HepG2 (cell line): ENCODE measurements around the gene USP17L17. TPM values are rescaled to one million over a fixed set of nuclear protein-coding genes. Genes with fewer than 3 reads are reported as not detected.

ENCODE experiments used
- polyA plus RNA-seq, 8 experiments: library from polyadenylated mRNA; depleted of rRNA in 3 of 8; stranded (reverse) in 7 of 8; unstranded in 1 of 8; fragments of >200 nt; fragmentation: Illumina TruSeq in 4 of 8; extraction: Trizol in 4 of 8; gene quantifications; 2 replicates each; pipeline versions ENCODE4 v1.2.1 to v1.2.3, GENCODE V29; 2011 to 2016; ENCODE audit warnings: low read depth in 4 of 8, missing spikeins in 1 of 8, mixed read lengths in 1 of 8; ENCODE audit not compliant: insufficient read depth in 1 of 8
- total RNA-seq, 5 experiments: library from RNA; depleted of rRNA; stranded (reverse); fragments of >200 nt; fragmentation: Illumina TruSeq; extraction: Trizol; gene quantifications; 2 replicates each; pipeline ENCODE4 v1.2.3, GENCODE V29; 2016; ENCODE audit warnings: low read depth in 1 of 5

Gene USP17L17
- total and polyA plus RNA-seq, 2 of the 13 experiments (the other 11 are each of a cell fraction or from before 2014, with no cell fraction given): not detected

Other genes starting within 250 kb of the USP17L17 start
- gene FAM90A26, start 73.5 kb upstream of the USP17L17 start, total RNA-seq (2016; rRNA removed; fragmentation: Illumina TruSeq; extraction: Trizol): not detected in 2 replicates
- gene FAM90A26, start 73.5 kb upstream of the USP17L17 start, polyA plus RNA-seq (2011; rRNA removed): not detected in 2 replicates
- not detected in 2 replicates for gene USP17L10, start 33.2 kb upstream of the USP17L17 start, total RNA-seq (2016; rRNA removed; fragmentation: Illumina TruSeq; extraction: Trizol)
- not detected in 2 replicates for gene USP17L10, start 33.2 kb upstream of the USP17L17 start, polyA plus RNA-seq (2011; rRNA removed)
- gene USP17L11, start 28.5 kb upstream of the USP17L17 start, total RNA-seq (2016; rRNA removed; fragmentation: Illumina TruSeq; extraction: Trizol): not detected in 2 replicates
- not detected in 2 replicates for gene USP17L11, start 28.5 kb upstream of the USP17L17 start, polyA plus RNA-seq (2011; rRNA removed)
- gene USP17L12, start 23.7 kb upstream of the USP17L17 start, total RNA-seq (2016; rRNA removed; fragmentation: Illumina TruSeq; extraction: Trizol): not detected in 2 replicates
- not detected in 2 replicates for gene USP17L12, start 23.7 kb upstream of the USP17L17 start, polyA plus RNA-seq (2011; rRNA removed)
- gene USP17L13, start 19.0 kb upstream of the USP17L17 start, total RNA-seq (2016; rRNA removed; fragmentation: Illumina TruSeq; extraction: Trizol): not detected in 2 replicates
- not detected in 2 replicates for gene USP17L13, start 19.0 kb upstream of the USP17L17 start, polyA plus RNA-seq (2011; rRNA removed)
- gene USP17L15, start 9.5 kb upstream of the USP17L17 start, total RNA-seq (2016; rRNA removed; fragmentation: Illumina TruSeq; extraction: Trizol): not detected in 2 replicates
- gene USP17L15, start 9.5 kb upstream of the USP17L17 start, polyA plus RNA-seq (2011; rRNA removed): not detected in 2 replicates
- gene USP17L18, start 4.8 kb downstream of the USP17L17 start, total RNA-seq (2016; rRNA removed; fragmentation: Illumina TruSeq; extraction: Trizol): not detected in 2 replicates
- gene USP17L18, start 4.8 kb downstream of the USP17L17 start, polyA plus RNA-seq (2011; rRNA removed): not detected in 2 replicates
- gene USP17L19, start 9.5 kb downstream of the USP17L17 start, total RNA-seq (2016; rRNA removed; fragmentation: Illumina TruSeq; extraction: Trizol): not detected in 2 replicates
- not detected in 2 replicates for gene USP17L19, start 9.5 kb downstream of the USP17L17 start, polyA plus RNA-seq (2011; rRNA removed)
- gene USP17L20, start 14.2 kb downstream of the USP17L17 start, total RNA-seq (2016; rRNA removed; fragmentation: Illumina TruSeq; extraction: Trizol): not detected in 2 replicates
- gene USP17L20, start 14.2 kb downstream of the USP17L17 start, polyA plus RNA-seq (2011; rRNA removed): not detected in 2 replicates
- gene USP17L21, start 19.0 kb downstream of the USP17L17 start, total RNA-seq (2016; rRNA removed; fragmentation: Illumina TruSeq; extraction: Trizol): not detected in 2 replicates
- gene USP17L21, start 19.0 kb downstream of the USP17L17 start, polyA plus RNA-seq (2011; rRNA removed): not detected in 2 replicates
- gene USP17L22, start 23.7 kb downstream of the USP17L17 start, total RNA-seq (2016; rRNA removed; fragmentation: Illumina TruSeq; extraction: Trizol): not detected in 2 replicates
- gene USP17L22, start 23.7 kb downstream of the USP17L17 start, polyA plus RNA-seq (2011; rRNA removed): not detected in 2 replicates
- not detected in 2 replicates for gene USP17L24, start 81.3 kb downstream of the USP17L17 start, total RNA-seq (2016; rRNA removed; fragmentation: Illumina TruSeq; extraction: Trizol)
- not detected in 2 replicates for gene USP17L24, start 81.3 kb downstream of the USP17L17 start, polyA plus RNA-seq (2011; rRNA removed)
- gene USP17L25, start 86.0 kb downstream of the USP17L17 start, total RNA-seq (2016; rRNA removed; fragmentation: Illumina TruSeq; extraction: Trizol): not detected in 2 replicates
- not detected in 2 replicates for gene USP17L25, start 86.0 kb downstream of the USP17L17 start, polyA plus RNA-seq (2011; rRNA removed)
- not detected in 2 replicates for gene USP17L26, start 90.8 kb downstream of the USP17L17 start, total RNA-seq (2016; rRNA removed; fragmentation: Illumina TruSeq; extraction: Trizol)
- gene USP17L26, start 90.8 kb downstream of the USP17L17 start, polyA plus RNA-seq (2011; rRNA removed): not detected in 2 replicates
- not detected in 2 replicates for gene USP17L5, start 95.5 kb downstream of the USP17L17 start, total RNA-seq (2016; rRNA removed; fragmentation: Illumina TruSeq; extraction: Trizol)
- gene USP17L5, start 95.5 kb downstream of the USP17L17 start, polyA plus RNA-seq (2011; rRNA removed): not detected in 2 replicates
- not detected in 2 replicates for gene USP17L27, start 100.3 kb downstream of the USP17L17 start, total RNA-seq (2016; rRNA removed; fragmentation: Illumina TruSeq; extraction: Trizol)
- gene USP17L27, start 100.3 kb downstream of the USP17L17 start, polyA plus RNA-seq (2011; rRNA removed): not detected in 2 replicates
- gene USP17L28, start 105.0 kb downstream of the USP17L17 start, total RNA-seq (2016; rRNA removed; fragmentation: Illumina TruSeq; extraction: Trizol): not detected in 2 replicates
- not detected in 2 replicates for gene USP17L28, start 105.0 kb downstream of the USP17L17 start, polyA plus RNA-seq (2011; rRNA removed)
- gene USP17L29, start 109.8 kb downstream of the USP17L17 start, total RNA-seq (2016; rRNA removed; fragmentation: Illumina TruSeq; extraction: Trizol): not detected in 2 replicates
- not detected in 2 replicates for gene USP17L29, start 109.8 kb downstream of the USP17L17 start, polyA plus RNA-seq (2011; rRNA removed)
- not detected in 2 replicates for gene USP17L30, start 119.2 kb downstream of the USP17L17 start, total RNA-seq (2016; rRNA removed; fragmentation: Illumina TruSeq; extraction: Trizol)
- not detected in 2 replicates for gene USP17L30, start 119.2 kb downstream of the USP17L17 start, polyA plus RNA-seq (2011; rRNA removed)
- not detected in 2 replicates for gene DEFB131A, start 200.5 kb downstream of the USP17L17 start, total RNA-seq (2016; rRNA removed; fragmentation: Illumina TruSeq; extraction: Trizol)
- not detected in 2 replicates for gene DEFB131A, start 200.5 kb downstream of the USP17L17 start, polyA plus RNA-seq (2011; rRNA removed)